Measurements from ENCODE around the gene IRF2. TPM values are rescaled to one million over a fixed set of nuclear protein-coding genes. Genes with fewer than 3 reads are reported as not detected.

The IRF2 gene
- total and polyA plus RNA-seq, 2 of the 8 experiments (the other 6 are each of a cell fraction or from before 2014, with no cell fraction given): 13.8 to 17.0 TPM

DNA sequence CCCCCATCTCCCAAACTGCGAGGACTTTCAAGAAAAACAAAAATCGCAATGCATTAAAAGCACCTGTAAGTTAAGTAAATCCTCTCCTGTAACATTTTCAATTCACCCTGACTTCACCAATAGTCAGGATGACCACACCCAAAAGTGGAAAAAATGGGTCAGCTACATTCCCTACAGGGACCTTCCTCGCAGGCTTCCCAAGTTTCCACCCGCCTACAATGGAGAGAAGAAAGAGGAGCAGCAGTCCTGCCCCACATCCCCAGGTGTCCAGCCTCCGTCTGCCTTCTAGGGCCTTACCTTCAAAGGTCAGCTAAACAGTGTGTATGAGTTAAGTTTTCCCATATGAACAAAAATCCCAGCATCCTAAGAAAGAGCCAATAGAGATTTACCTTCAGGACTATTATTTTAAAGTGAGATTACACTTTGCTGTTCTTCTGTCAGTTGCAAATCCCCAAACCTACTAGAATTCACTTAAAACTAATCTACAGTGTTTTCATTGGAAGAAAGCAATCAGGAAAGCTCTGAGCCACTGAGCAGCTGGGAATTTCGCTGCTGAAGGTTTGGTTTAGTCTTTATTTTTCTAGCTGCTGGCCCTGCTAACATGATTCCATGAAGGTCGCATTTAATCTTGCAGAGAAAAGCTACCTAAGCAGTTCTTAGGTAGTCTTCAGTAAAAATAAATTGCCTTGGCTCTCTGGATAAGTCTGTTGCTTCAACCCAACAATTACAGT lies 12.5 kb downstream of the IRF2 start (continued):
- no peak for TF ChIP-seq EZH2 (IDR thresholded peaks at IDR 0.05; ENCODE audit: low read depth, low read length, severe bottlenecking)
